Measurements from ENCODE around the gene KLK13.
A peak's percentile ranks its signal among the peaks of the same experiment; 100 is the strongest.

Gene KLK13

GRCh38 chr19:51064534-51065220 lies at the start of gene KLK13:
TSS of gene KLK13 (minus strand) at chr19:51065092. CDS start at chr19:51065067, 25 bp downstream.
- no peak for DNase-seq (ENCODE audit: low spot score)

- DNase-seq (ENCODE audit: low spot score), result no peak
Observed at GRCh38 chr19:51114087-51114729, 49.3 kb upstream of the KLK13 start.

DNA sequence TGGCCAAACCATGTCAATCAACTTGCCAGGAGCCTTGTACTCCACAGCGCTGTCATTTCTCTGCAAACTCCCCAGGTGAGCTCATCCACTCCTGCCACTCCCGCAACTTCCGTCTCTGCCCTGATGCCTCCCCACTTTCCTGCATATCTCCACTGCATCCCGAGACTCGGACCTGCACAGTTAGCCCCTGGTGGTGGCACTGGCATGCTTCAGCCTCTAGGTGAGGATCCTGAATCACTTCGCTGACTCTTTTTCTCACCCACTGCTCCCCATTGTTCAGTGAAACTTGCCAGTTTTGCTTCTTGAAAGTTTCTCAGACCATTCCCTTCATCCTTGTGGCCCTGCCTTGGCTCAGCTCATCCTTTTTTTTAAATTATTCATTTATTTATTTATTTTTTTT lies 46.7 kb upstream of the KLK13 start:
- no peak for DNase-seq (ENCODE audit: low spot score)

- DNase-seq (ENCODE audit: low spot score), result no peak
Observed at GRCh38 chr19:51110666-51110971, 45.7 kb upstream of the KLK13 start.

DNA sequence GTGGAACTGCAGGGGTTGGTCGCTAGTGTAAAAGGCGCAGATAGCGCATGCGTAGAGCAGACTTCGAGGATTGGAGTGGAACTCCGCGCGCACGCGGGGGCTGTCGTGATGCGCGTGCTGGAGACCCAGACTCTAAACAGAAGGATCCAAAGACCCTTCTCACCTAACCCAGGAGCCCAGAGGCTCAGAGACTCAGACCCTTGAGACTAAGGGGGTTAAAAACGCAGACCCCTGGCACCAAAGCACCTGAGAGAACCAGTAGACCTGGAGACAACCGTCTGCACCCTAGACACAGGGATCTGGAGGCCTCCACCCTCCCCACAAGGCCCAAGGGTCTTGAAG lies 43.9 kb upstream of the KLK13 start:
- DNase-seq (ENCODE audit: low spot score), result no peak

GRCh38 chr19:51108066-51108804 lies 43.3 kb upstream of the KLK13 start, which contains the start of gene CTU1:
TSS of gene CTU1 (minus strand) at chr19:51108409. CDS start at chr19:51104569, 3,840 bp downstream.
- peak; percentile 100 for DNase-seq (ENCODE audit: low spot score)

DNA sequence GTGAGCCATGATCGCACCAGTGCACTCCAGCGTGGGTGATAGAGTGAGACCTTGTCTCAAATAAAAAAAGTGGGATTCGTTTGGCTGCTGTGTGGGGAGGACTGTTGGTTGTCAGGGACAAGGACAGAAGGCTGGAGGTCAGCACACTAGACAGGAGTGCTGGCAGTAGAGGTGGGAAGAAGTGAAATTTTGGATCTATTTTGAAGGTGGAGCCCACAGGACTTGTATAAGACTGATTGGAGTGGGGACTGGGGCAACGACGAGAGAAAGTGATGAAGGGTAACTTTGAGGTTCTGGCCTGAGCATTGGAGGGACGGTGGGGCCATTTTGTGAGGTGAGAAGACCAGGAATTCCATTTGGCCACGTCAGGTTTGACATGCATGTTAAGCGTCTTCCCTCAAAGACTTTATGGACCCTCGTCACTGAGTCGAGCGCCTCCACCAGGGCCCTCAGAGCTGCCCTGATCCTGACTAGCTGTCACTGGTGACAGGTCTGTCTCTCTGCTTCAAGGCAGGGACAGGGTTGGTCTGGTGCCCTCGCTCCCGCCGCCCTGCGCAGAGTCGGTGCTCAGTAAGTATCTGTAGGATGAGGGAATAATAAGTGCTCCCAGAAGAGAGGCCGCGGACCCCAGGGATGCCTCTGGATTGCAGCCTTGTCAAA lies 42.6 kb upstream of the KLK13 start:
- no peak for DNase-seq (ENCODE audit: low spot score)

DNA sequence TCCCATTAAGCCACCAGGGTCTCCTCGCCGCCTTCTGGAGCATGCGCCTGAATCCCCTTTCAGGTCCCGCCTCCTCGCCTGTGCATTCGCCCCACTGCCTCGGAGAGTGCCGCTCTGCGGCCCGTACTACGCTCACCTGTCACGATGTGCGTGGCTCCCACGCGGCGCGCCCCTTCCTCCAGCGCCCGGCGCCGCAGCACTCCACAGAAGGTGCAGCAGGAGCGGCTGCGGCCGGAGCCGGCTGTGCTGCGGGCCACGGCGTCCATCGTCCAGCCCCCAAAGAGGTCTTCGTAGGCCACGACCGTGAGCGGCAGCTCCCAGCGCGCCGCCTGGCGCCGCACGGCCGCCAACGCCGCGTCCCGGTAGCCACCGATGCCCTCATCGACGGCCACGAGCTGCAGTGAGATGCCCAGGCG lies 39.0 kb upstream of the KLK13 start:
- DNase-seq (ENCODE audit: low spot score), result no peak

DNA sequence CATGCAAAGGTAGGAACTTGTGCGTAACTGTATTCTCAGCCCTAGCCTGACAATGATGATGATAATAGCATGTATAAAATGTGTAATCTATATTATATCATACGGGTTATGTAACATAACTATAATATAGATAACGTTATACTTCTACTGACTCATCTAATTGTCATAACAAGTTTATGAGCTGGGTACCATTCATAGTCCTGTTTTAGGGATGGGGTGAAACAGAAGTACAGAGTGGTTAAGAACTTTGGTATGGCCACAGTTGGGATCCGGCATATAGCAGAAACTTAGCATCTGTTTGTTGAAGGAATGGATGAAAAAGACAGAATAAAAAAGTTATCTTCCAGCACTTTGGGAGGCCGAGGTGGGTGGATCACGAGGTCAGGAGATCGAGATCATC lies 38.1 kb upstream of the KLK13 start:
- DNase-seq (ENCODE audit: low spot score), result no peak

DNA sequence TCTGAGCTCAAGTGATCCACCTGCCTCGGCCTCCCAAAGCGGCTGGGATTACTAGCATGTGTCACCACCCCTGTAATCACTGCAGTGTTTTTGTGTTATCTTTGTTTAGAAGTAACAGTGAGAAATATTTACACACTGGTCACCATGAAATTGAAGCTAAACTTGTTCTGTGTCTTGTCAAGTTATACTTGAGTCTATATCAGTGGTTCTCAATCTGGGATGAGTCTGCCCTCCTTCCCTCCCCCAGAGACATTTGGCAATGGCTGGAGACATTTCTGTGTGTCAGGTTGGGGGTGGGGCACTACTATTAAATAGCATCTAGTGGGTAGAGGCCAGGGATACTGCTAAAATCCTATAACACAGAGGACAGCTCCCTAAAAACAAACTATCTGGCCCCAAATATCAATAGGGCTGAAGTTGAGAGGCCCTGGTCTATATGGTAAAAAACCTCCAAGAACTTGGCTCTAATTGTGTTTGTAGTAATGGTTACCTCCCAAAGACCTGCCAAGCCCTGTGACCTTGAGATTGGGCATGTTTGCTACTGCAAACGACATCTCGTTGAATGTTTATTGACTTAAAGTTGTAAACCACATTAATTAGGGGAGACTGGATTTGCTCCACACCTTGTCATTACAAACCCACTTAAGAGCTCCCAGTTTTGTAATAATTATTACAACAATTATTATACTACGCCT lies 36.4 kb upstream of the KLK13 start:
- DNase-seq (ENCODE audit: low spot score), result no peak

DNA sequence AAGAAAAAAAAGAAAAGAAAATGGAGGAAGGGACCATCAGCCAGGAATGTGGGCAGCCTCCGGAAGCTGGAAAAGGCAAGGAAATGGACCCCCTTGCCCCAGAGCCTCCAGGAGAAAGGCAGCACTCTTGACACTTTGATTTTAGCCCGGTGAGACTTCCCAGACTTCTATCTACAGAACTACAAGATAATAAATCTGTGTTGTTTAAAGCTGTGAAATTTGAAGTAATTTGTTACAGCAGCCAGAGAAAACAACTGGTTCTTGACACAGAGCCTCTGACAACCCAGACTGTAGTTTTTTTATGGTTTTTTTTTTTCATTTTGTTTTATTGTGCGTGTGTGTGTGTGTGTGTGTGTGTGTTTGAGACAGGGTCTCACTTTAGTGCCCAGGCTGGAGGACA lies 35.7 kb upstream of the KLK13 start:
- no peak for DNase-seq (ENCODE audit: low spot score)

- DNase-seq (ENCODE audit: low spot score), result no peak
Observed at GRCh38 chr19:51099047-51099382, 34.1 kb upstream of the KLK13 start.

DNA sequence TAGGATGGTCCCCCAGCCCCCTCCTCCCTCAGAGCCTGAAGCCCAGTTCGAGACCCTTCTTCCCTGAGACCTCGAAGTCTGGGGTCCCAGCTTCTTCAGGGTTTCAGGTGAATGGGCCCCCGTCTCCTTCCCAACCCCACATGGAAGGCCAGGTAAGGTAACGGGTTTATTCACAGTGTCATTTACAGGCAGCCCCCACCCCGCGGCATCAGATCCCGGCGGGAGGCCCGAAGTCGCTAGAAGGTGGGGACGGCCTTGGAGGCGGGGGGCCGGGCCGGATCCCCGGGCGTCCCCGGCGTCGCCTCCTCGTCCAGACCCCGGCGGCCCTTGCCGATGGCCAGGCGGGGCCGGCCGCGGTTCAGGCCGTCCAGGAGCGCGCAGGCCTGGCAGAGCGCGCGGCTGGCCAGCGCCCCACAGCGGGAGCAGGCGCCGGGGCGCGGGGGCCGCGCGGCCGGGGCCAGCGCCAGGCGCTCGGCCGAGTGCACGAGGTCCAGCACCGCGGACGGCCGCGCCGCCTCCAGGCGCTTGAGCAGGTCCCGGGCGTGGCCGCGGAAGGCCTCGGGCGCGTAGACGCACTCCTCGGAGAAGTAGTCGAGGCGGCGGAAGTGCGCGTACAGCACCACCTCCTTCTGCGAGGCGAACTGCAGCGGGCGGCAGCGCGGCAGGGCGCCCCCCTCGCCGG lies 33.6 kb upstream of the KLK13 start:
- no peak for DNase-seq (ENCODE audit: low spot score)

DNA sequence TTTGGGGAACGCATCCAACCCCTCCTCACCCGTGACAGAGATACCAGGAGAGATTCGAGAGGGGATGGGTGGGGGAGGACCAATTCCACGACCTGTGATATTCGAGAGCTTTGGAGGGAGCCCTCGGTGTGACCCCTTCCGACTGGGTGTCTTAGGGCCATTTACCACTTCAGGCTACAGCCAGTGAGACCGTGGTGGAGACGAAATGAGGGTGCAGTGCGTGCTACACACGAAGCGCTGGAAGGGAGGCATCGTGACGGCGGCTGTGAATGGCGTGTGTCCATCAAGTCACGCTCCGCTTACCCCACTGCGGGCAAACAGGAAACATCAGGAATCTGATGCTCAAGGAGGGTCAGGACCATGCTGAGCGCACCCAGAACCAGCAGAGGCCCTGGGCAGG lies 32.9 kb upstream of the KLK13 start:
- no peak for DNase-seq (ENCODE audit: low spot score)

DNA sequence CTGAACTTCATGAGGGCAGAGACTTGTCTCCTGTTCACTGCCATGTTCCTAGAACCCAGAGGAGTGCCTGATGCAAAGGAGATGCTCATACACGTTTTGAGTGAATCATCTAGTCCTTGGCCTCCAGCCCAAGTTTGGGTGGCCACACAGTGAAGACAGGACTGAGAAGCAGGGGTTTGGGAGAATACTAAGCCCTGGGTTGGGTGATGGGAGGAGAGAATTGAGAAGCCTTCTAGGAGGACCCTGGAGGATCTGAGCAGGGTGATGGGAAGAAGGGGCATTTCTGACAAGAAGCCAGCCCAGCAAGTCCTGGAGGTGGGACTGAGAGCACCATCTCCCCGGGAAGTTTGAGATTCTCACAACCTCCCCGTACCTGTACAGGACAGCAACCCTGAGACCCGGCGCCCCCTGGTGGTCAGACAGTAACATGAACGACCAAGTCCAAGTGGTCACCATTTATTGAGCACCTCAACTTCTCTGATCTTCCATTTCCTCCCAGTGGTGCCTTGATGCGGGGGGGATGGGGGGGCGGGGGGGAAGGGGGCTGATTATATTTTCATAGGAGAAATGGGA lies 32.4 kb upstream of the KLK13 start:
- peak; percentile 17 for DNase-seq (ENCODE audit: low spot score)

- DNase-seq (ENCODE audit: low spot score), result no peak
Observed at GRCh38 chr19:51096473-51097165, 31.7 kb upstream of the KLK13 start.

GRCh38 chr19:51094696-51095279 lies 29.9 kb upstream of the KLK13 start:
- DNase-seq (ENCODE audit: low spot score), result no peak

DNA sequence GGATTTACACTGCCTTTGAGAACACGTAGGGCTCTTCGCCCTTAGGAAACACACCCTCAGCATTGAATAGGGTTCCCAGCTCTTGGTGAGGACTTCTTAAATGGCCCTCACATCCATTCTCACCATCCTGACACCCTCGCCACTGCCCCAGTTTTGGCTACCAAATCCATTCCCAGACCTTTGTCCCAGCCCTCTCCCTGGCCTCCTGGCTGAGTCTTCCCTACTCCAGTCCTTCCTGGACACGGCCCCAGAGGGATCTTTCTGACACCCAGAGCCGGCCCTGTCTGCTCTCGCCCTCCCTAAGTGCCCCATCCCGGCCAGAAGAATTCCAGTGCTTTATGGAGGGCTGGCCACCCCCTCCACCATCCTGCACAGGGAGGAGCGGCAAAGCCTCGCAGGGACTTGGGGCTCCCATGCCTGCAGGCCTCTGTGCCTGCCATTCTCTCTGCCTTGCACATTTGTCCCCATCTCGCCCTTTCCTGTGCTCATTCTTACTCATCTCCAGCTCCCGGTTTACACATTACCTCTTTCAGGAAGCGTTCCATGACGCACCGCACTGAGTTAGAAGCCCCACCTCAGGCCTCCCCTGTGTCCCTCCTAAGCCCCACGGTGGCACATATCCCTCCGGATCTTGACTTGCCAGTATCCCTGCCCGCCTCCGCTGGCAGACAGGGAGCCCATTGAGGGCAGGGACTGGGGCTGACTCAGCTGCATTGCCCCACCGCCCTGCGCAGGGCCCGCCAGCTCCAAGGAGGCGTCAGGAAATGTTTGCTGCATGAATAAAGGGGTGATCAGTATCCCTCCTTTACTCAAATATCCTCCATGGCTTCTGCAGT lies 28.8 kb upstream of the KLK13 start:
- DNase-seq (ENCODE audit: low spot score), result no peak

GRCh38 chr19:51093101-51093500 lies 28.2 kb upstream of the KLK13 start:
- DNase-seq (ENCODE audit: low spot score), result no peak
